Measurements from ENCODE around the gene MYO1A. TPM values are rescaled to one million over a fixed set of nuclear protein-coding genes. Genes with fewer than 3 reads are reported as not detected.

The MYO1A gene
- total and polyA plus RNA-seq, 2 of the 13 experiments (the other 11 are each of a cell fraction or from before 2014, with no cell fraction given): 5.3 to 6.0 TPM

DNA sequence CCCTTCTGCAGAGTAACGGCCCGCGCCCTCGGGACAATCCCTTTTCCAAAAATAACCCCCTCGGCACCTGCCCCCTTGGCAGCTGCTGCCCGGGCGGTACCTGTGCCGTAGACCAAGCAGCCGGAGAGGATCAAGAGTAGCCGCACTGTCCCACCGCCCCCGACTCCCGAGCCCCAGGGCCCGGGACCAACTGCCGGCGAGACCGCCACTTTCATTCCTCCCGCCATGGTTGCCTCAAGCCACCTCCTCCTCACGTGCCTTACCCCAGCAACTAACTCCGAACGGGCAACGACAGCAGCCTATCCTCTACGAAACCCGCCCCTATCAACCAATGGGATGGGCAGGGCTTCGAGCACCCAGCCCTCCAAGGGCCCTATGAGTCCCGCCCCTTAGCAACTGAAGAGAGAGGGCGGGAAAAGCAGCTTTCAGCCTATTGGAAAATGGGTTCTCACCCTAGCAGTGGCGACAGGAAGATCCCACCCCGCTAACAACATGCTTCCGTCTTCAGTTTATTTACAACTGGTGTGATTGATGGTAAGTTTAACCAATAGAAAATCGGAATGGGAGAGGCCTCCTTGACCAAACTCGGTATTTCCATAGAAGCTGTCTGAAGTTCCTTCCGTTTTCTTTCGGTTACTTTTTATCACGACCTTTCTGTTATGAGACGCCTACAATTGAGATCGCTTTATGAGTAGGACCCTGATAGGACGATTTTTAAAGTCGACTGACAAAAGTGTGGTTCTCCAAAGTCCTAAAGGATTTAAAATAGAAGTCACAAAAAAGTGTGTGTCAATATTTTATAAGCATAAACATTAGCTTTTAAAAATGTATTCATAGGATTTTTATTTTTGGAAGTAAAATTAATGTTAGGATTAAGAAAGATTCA, 28.8 kb upstream of the MYO1A start, which contains the start of gene NEMP1 (continued):
- TF ChIP-seq ZNF775 (CRISPR knock-in tag; IDR thresholded peaks at IDR 0.05; ENCODE audit: borderline replicate concordance) (no peak), HOXD1 (CRISPR knock-in tag; IDR thresholded peaks at IDR 0.05) (no peak), ZBTB33 (CRISPR knock-in tag; IDR thresholded peaks at IDR 0.05) (no peak), ZNF781 (CRISPR knock-in tag; IDR thresholded peaks at IDR 0.05; ENCODE audit: borderline replicate concordance, not compliant biosample characterization) (peak; percentile 71), U2AF2 (IDR thresholded peaks at IDR 0.05; ENCODE audit: low read depth, low read length) (no peak), KLF6 (CRISPR knock-in tag; IDR thresholded peaks at IDR 0.05) (0 out of 2 replicates have a peak, but pooled peaks have one; percentile 53), RFXAP (CRISPR knock-in tag; IDR thresholded peaks at IDR 0.05; ENCODE audit: borderline replicate concordance) (peak; percentile 98), PCBP1 (IDR thresholded peaks at IDR 0.05; ENCODE audit: borderline replicate concordance, low read depth, low read length) (peak; percentile 75; the same call in 1 of the 2 replicates), PHB2 (IDR thresholded peaks at IDR 0.05; ENCODE audit: partially characterized antibody) (no peak), NFIB (CRISPR knock-in tag; IDR thresholded peaks at IDR 0.05; ENCODE audit: borderline replicate concordance) (no peak), ZNF747 (CRISPR knock-in tag; IDR thresholded peaks at IDR 0.05; ENCODE audit: borderline replicate concordance) (no peak), FOXO1 (CRISPR knock-in tag; IDR thresholded peaks at IDR 0.05) (no peak), SETDB1 (CRISPR knock-in tag; IDR thresholded peaks at IDR 0.05; ENCODE audit: borderline replicate concordance) (no peak), ZNF607 (CRISPR knock-in tag; IDR thresholded peaks at IDR 0.05; ENCODE audit: borderline replicate concordance) (no peak), NFE2L2 (IDR thresholded peaks at IDR 0.05; ENCODE audit: low read length) (no peak), CEBPB (IDR thresholded peaks at IDR 0.05; ENCODE audit: borderline replicate concordance, low read depth, low read length) (0 out of 2 replicates have a peak, but pooled peaks have one; percentile 9), BRD4 (CRISPR knock-in tag; IDR thresholded peaks at IDR 0.05) (no peak), ZFP36L2 (CRISPR knock-in tag; IDR thresholded peaks at IDR 0.05) (no peak), NBN (conservative IDR thresholded peaks at IDR 0.05) (no peak), MAZ (IDR thresholded peaks at IDR 0.05; ENCODE audit: borderline replicate concordance, low read depth, low read length) (peak; percentile 58; the same call in 1 of the 2 replicates), MAZ (CRISPR knock-in tag; IDR thresholded peaks at IDR 0.05; ENCODE audit: low read depth) (peak; percentile 12; the same call in 1 of the 2 replicates), PHF8 (CRISPR knock-in tag; IDR thresholded peaks at IDR 0.05) (peak; percentile 49; the same call in 1 of the 2 replicates), HHEX (CRISPR knock-in tag; IDR thresholded peaks at IDR 0.05) (no peak), NPAS2 (CRISPR knock-in tag; IDR thresholded peaks at IDR 0.05; ENCODE audit: borderline replicate concordance) (no peak), ZFP62 (CRISPR knock-in tag; IDR thresholded peaks at IDR 0.05) (no peak)
- TF ChIP-seq, protein P1, sequence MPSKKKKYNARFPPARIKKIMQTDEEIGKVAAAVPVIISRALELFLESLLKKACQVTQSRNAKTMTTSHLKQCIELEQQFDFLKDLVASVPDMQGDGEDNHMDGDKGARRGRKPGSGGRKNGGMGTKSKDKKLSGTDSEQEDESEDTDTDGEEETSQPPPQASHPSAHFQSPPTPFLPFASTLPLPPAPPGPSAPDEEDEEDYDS (CRISPR knock-in tag; IDR thresholded peaks at IDR 0.05): peak; percentile 83
- TF ChIP-seq, protein P2, sequence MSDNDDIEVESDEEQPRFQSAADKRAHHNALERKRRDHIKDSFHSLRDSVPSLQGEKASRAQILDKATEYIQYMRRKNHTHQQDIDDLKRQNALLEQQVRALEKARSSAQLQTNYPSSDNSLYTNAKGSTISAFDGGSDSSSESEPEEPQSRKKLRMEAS (IDR thresholded peaks at IDR 0.05): peak; percentile 96
- TF ChIP-seq, protein P3, sequence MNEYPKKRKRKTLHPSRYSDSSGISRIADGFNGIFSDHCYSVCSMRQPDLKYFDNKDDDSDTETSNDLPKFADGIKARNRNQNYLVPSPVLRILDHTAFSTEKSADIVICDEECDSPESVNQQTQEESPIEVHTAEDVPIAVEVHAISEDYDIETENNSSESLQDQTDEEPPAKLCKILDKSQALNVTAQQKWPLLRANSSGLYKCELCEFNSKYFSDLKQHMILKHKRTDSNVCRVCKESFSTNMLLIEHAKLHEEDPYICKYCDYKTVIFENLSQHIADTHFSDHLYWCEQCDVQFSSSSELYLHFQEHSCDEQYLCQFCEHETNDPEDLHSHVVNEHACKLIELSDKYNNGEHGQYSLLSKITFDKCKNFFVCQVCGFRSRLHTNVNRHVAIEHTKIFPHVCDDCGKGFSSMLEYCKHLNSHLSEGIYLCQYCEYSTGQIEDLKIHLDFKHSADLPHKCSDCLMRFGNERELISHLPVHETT (CRISPR knock-in tag; conservative IDR thresholded peaks at IDR 0.05): no peak

Measured in HepG2 (cell line).